Stimulated activated naive B cell treated with anti-CD40 and anti-IgM and Interleukin-4, amounts not matched to agents 10 μg/mL and 1 μg/mL and 100 μg/mL, for 72 hours (primary cell): ENCODE measurements around the gene SLC9A4.

Experiments
- ATAC-seq, 2 donors: fragments of 150-1000 bp; cut with Tn5 transposase; replicated peaks; 2 replicates each; pipeline ENCODE4 v1.10.0; 2021; ENCODE audit warnings: moderate library complexity in 1 of 2
- DNase-seq: peaks from one replicate; pipeline ENCODE4 v3.0.0; 2021
- H3K27ac Mint-ChIP-seq: one replicate; pipeline ENCODE4 v1.8.0; 2022; ENCODE audit warnings: mild to moderate bottlenecking, mixed read lengths
- H3K27me3 Mint-ChIP-seq, 2 donors: one replicate each; pipeline ENCODE4 v1.8.0; 2022; ENCODE audit warnings: mixed read lengths in 2 of 2
- H3K36me3 Mint-ChIP-seq, 2 donors: one replicate each; pipeline ENCODE4 v1.8.0; 2022; ENCODE audit warnings: mixed read lengths in 2 of 2, mild to moderate bottlenecking in 1 of 2
- H3K4me1 Mint-ChIP-seq, 2 donors: one replicate each; pipeline ENCODE4 v1.8.0; 2022; ENCODE audit warnings: mixed read lengths in 2 of 2, mild to moderate bottlenecking in 1 of 2
- H3K4me3 Mint-ChIP-seq, 2 donors: one replicate each; pipeline ENCODE4 v1.8.0; 2022; ENCODE audit warnings: mild to moderate bottlenecking in 2 of 2, mixed read lengths in 2 of 2, moderate library complexity in 1 of 2
- H3K9me3 Mint-ChIP-seq, 2 donors: one replicate each; pipeline ENCODE4 v1.8.0; 2022; ENCODE audit warnings: mixed read lengths in 2 of 2, mild to moderate bottlenecking in 1 of 2

The SLC9A4 gene

GRCh38 chr2:102575888-102576287, 102.9 kb downstream of the SLC9A4 start:
- Mint-ChIP-seq H3K4me1 (no peaks in the 10 kb centered on the region), H3K36me3 (no peaks in the 10 kb centered on the region), H3K4me3 (no peak overlapping the region), H3K27me3 (peaks cover 10 to 11% of the 10 kb centered on the region in 2 donors), H3K27ac (no peak overlapping the region), H3K9me3 (peaks cover 13% of the 10 kb centered on the region in 2 donors)
- DNase-seq (no peak), ATAC-seq (no peak)

DNA sequence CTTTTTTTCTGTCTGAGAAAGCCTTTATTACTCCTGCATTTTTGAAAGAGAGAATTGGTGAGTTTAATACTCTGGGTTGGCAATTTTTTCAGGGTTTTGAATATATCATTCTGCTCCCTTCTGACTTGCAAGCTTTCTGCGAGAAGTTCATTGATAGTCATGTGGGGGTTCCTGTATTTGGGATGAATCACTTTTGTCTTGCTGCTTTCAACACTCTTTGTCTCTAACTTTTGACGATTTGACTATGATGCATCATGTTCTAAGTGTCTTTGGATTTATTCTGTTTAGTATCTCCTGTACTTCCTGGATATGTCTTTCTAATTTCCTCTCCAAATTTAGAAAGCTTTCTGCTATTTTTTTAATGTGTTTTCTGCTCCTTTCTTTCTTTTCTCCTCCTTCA, 105.3 kb downstream of the SLC9A4 start:
- no peak overlapping the region for H3K4me3 Mint-ChIP-seq
- no peak for DNase-seq

GRCh38 chr2:102581911-102582310, 108.9 kb downstream of the SLC9A4 start:
- ATAC-seq: peak; percentile 49 to 75
- Mint-ChIP-seq H3K4me1 (peaks cover 2 to 6% of the 10 kb centered on the region in 2 donors), H3K27ac (no peak overlapping the region), H3K36me3 (no peaks in the 10 kb centered on the region), H3K4me3 (peak overlapping the region; percentile 43 to 56), H3K27me3 (peaks cover 5 to 14% of the 10 kb centered on the region in 2 donors), H3K9me3 (peaks cover 6 to 9% of the 10 kb centered on the region in 2 donors)
- DNase-seq: no peak

More for the DNA sequence above, 105.3 kb downstream of the SLC9A4 start:
- H3K4me1 Mint-ChIP-seq: peaks cover 2 to 6% of the 10 kb centered on the region in 2 donors
- H3K36me3 Mint-ChIP-seq: no peaks in the 10 kb centered on the region
- H3K9me3 Mint-ChIP-seq: peaks cover 12 to 13% of the 10 kb centered on the region in 2 donors
- ATAC-seq: no peak
- H3K27me3 Mint-ChIP-seq: peaks cover 11 to 13% of the 10 kb centered on the region in 2 donors
- H3K27ac Mint-ChIP-seq: no peak overlapping the region

- Mint-ChIP-seq H3K9me3 (peaks cover under 1 to 8% of the 10 kb centered on the region in 2 donors), H3K4me3 (no peak overlapping the region), H3K36me3 (no peaks in the 10 kb centered on the region), H3K27ac (no peak overlapping the region), H3K4me1 (peaks cover 2 to 6% of the 10 kb centered on the region in 2 donors), H3K27me3 (peaks cover 5 to 8% of the 10 kb centered on the region in 2 donors)
- ATAC-seq: no peak
- no peak for DNase-seq
These were observed 109.8 kb downstream of the SLC9A4 start for GRCh38 chr2:102582845-102583244.
